Upper lobe of left lung (tissue), 6 donors: ENCODE measurements around the gene NAGA. TPM values are rescaled to one million over a fixed set of nuclear protein-coding genes. Genes with fewer than 3 reads are reported as not detected.

Experiments used
- ATAC-seq, 2 donors: fragments of 200-7000 bp; cut with Tn5 transposase; one replicate each; pipeline ENCODE4 v1.9.1; 2022; ENCODE audit warnings: mild to moderate bottlenecking in 2 of 2, moderate library complexity in 2 of 2; ENCODE audit not compliant: low FRiP score in 2 of 2
- DNase-seq, 2 donors: peaks; one replicate each; pipeline ENCODE4 v3.0.0-alpha.2; 2019 to 2020
- H3K27ac ChIP-seq, 4 donors: fragments of 200-600 bp; sonication (generic); one replicate each; pipeline ENCODE4 v1.5.1; 2016 to 2019
- H3K27me3 ChIP-seq, 4 donors: fragments of 200-600 bp; sonication (generic); one replicate each; pipeline ENCODE4 v1.5.1; 2017 to 2019
- H3K36me3 ChIP-seq, 4 donors: fragments of 200-600 bp; sonication (generic); one replicate each; pipeline ENCODE4 v1.5.1; 2016 to 2019
- H3K4me1 ChIP-seq, 4 donors: fragments of 200-600 bp; sonication (generic); one replicate each; pipeline ENCODE4 v1.5.1; 2018 to 2019
- H3K4me3 ChIP-seq, 4 donors: fragments of 200-600 bp; sonication (generic); one replicate each; pipeline ENCODE4 v1.5.1; 2017 to 2019; ENCODE audit warnings: mild to moderate bottlenecking in 2 of 4, moderate library complexity in 1 of 4
- H3K9me3 ChIP-seq, 4 donors: fragments of 200-600 bp; sonication (generic); one replicate each; pipeline ENCODE4 v1.5.1; 2018 to 2019
- EP300 ChIP-seq, 4 donors: sonication (generic); formaldehyde crosslinking; IDR thresholded peaks; one replicate each; pipeline ENCODE4 v1.5.1; 2017; ENCODE audit warnings: antibody characterized with exemption in 4 of 4, control low read depth in 2 of 4
- POLR2A ChIP-seq, 4 donors: fragments of 450-650 bp; IDR thresholded peaks; one replicate each; pipeline ENCODE4 v1.5.1; 2016 to 2017; ENCODE audit warnings: antibody characterized with exemption in 4 of 4, mild to moderate bottlenecking in 2 of 4
- POLR2AphosphoS5 ChIP-seq, 2 donors: sonication (generic); formaldehyde crosslinking; IDR thresholded peaks; one replicate each; pipeline ENCODE4 v1.5.1; 2017; ENCODE audit warnings: antibody characterized with exemption in 2 of 2
- WGBS, 2 donors: methylation state at CpG; one replicate each; pipeline ENCODE4 v1.1.5; 2017 to 2018; 5-methylcytosine and 5-hydroxymethylcytosine counted together
- small RNA-seq, 4 donors: library from RNA; depleted of rRNA; stranded (forward); fragments of <200 nt; gene quantifications; one replicate each; pipeline ENCODE3, GENCODE V24; 2016
- total RNA-seq, 6 donors: library from RNA; depleted of rRNA in 4 of 6; stranded (reverse); fragments of >200 nt in 4 of 6; gene quantifications; one replicate each; pipeline versions ENCODE4 v1.1.0 to v1.2.1, GENCODE V29; 2016 to 2021
- TF ChIP-seq, protein P1 (sequence below), 6 experiments: fragments of 450-650 bp in 4 of 6; fragments of 200-600 bp in 2 of 6; sonication (generic) in 2 of 6; IDR thresholded peaks; one replicate each; pipeline ENCODE4 v1.5.1; 2016 to 2019; ENCODE audit warnings: antibody characterized with exemption in 6 of 6
- donor health status: DM: no; HTN: no; CAD: no; lungs with moderate emphysema.
- donor health status: DM: no; HTN: yes; CAD: no; lungs with severe emphysema.

NAGA gene
- total RNA-seq, 6 donors from 2014 or later, result 25.5 to 42.3 (median 34.4) TPM

DNA sequence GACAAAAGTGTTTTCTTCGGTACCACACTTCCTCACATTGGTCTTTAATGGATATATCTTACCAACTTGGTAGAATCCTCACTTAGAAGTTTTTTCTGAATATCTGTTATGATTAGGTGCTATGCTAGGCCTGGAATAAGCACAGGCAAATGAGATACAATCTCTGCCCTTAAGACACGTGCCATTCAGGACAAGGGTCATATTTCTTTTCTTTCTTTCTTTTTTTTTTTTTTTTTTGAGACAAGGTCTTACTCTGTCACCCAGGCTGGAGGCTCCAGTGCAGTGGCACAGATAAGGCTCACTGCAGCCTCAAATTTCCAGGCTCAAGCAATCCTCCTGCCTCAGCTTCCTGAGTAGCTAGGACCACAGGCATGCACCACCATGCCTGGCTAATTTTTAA is 49.0 kb downstream of the NAGA start:
- TF ChIP-seq POLR2A (IDR thresholded peaks at IDR 0.05) (no peak), POLR2AphosphoS5 (IDR thresholded peaks at IDR 0.05) (no peak), EP300 (IDR thresholded peaks at IDR 0.05) (no peak)
- TF ChIP-seq, protein P1, sequence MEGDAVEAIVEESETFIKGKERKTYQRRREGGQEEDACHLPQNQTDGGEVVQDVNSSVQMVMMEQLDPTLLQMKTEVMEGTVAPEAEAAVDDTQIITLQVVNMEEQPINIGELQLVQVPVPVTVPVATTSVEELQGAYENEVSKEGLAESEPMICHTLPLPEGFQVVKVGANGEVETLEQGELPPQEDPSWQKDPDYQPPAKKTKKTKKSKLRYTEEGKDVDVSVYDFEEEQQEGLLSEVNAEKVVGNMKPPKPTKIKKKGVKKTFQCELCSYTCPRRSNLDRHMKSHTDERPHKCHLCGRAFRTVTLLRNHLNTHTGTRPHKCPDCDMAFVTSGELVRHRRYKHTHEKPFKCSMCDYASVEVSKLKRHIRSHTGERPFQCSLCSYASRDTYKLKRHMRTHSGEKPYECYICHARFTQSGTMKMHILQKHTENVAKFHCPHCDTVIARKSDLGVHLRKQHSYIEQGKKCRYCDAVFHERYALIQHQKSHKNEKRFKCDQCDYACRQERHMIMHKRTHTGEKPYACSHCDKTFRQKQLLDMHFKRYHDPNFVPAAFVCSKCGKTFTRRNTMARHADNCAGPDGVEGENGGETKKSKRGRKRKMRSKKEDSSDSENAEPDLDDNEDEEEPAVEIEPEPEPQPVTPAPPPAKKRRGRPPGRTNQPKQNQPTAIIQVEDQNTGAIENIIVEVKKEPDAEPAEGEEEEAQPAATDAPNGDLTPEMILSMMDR (IDR thresholded peaks at IDR 0.05), result no peak
- WGBS, 2 donors, result 88 to 91% methylated on average over 2 of the region's 2 CpGs
- H3K36me3 ChIP-seq, result no peaks in the 10 kb centered on the region
- no peak for DNase-seq
- no peak overlapping the region for H3K4me3 ChIP-seq
- H3K4me1 ChIP-seq, result peaks cover 0 to 5% (median 0%) of the 10 kb centered on the region in 4 donors
- no peak for ATAC-seq
- no peaks in the 10 kb centered on the region for H3K27me3 ChIP-seq
- no peak overlapping the region for H3K27ac ChIP-seq
- H3K9me3 ChIP-seq, result no peaks in the 10 kb centered on the region

DNA sequence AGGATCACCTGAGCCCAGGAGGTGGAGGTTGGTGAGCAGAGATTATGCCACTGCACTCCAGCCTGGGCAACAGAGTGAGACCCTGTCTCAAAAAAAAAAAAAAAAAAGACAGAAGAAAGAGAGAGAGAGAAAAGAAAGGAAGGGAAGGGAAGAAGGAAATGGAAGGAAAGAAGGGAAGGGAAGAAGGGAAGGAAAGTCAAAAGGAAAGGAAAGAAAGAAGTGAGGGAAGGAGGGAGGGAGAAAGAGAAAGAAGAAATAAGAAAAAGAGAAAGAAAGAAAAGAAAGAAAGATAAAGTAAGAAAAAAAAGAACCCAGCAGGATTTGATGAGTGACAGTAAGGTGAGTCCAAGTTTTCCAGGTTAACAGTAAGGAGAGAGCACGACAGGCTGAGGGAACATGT is 52.4 kb downstream of the NAGA start:
- H3K4me1 ChIP-seq, result peaks cover 0 to 5% (median 0%) of the 10 kb centered on the region in 4 donors
- no peaks in the 10 kb centered on the region for H3K27me3 ChIP-seq
- no peaks in the 10 kb centered on the region for H3K9me3 ChIP-seq
- H3K4me3 ChIP-seq, result no peak overlapping the region
- no peak for TF ChIP-seq EP300 (IDR thresholded peaks at IDR 0.05)
- DNase-seq (no peak), ATAC-seq (no peak)
- WGBS, 2 donors, result 41 to 59% methylated on average over 1 of the region's 1 CpG
- no peaks in the 10 kb centered on the region for H3K36me3 ChIP-seq
- no peak overlapping the region for H3K27ac ChIP-seq

DNA sequence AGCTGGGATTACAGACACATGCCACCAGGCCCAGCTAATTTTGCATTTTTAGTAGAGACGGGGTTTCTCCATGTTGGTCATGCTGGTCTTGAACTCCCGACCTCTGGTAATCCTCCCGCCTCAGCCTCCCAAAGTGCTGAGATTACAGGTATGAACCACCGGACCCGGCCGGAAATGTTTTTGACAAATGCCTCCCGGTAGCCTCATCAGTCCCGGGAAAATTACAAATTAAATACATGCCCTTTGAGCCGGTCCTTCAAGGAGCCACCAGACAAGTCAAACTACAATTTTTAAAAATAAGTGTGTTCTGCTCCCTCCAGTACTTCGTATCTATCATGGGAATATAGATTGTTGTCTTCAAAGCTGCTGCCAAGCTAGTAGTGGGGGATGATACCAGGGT is 54.5 kb downstream of the NAGA start:
- DNase-seq (no peak), ATAC-seq (no peak)
- no peaks in the 10 kb centered on the region for H3K4me1 ChIP-seq
- no peak overlapping the region for H3K27ac ChIP-seq
- H3K9me3 ChIP-seq, result peaks cover 0 to 3% (median 1%) of the 10 kb centered on the region in 4 donors
- H3K36me3 ChIP-seq, result no peaks in the 10 kb centered on the region
- WGBS, 2 donors, result 79 to 83% methylated on average over 10 of the region's 10 CpGs
- TF ChIP-seq POLR2A (IDR thresholded peaks at IDR 0.05) (no peak), POLR2AphosphoS5 (IDR thresholded peaks at IDR 0.05) (no peak), EP300 (IDR thresholded peaks at IDR 0.05) (no peak)
- TF ChIP-seq, protein P1 (IDR thresholded peaks at IDR 0.05), result no peak
- no peak overlapping the region for H3K4me3 ChIP-seq
- no peaks in the 10 kb centered on the region for H3K27me3 ChIP-seq

DNA sequence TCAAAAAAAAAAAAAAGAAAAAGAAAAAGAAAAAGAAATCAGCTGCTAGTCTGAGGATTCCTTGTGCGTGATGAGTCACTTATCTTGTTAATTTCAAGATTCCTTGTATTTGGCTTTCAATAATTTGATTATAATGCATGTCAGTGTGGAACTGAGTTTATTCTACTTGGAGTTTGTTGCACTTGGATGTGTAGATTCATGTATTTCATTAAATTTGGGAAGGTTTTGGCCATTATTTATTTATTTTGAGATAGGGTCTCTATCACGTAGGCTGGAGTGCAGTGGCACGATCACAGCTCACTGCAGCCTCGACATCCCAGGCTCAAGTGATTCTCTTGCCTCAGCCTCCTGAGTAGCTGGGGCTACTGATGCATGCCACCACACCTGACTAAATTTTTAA is 57.2 kb downstream of the NAGA start:
- Histone ChIP-seq H3K9me3 (peaks cover 4 to 20% (median 12%) of the 10 kb centered on the region in 4 donors), H3K4me1 (no peaks in the 10 kb centered on the region), H3K27me3 (no peaks in the 10 kb centered on the region), H3K27ac (no peak overlapping the region), H3K4me3 (no peak overlapping the region), H3K36me3 (no peaks in the 10 kb centered on the region)
- WGBS, 2 donors, result 69 to 85% methylated on average over 4 of the region's 4 CpGs
- DNase-seq (no peak), ATAC-seq (no peak)
- TF ChIP-seq, protein P1 (IDR thresholded peaks at IDR 0.05), result no peak
- TF ChIP-seq POLR2AphosphoS5 (IDR thresholded peaks at IDR 0.05) (no peak), POLR2A (IDR thresholded peaks at IDR 0.05) (no peak), EP300 (IDR thresholded peaks at IDR 0.05) (no peak)

DNA sequence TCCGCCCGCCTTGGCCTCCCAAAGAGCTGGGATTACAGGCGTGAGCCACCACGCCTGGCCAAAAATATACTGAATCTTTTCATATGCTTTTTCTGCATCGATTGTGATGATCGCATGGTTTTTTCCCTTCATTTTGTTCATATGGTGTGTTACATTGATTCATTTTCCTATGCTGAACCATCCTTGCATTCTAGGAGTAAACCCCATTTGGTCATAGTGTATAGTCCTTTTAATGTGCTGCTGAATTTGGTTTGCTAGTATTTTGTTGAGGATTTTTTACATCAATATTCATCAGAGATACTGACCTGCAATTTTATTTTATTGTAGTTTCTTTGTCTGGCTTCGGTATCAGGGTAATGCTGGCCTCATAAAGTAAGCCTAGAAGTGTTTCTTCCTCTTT is 59.8 kb downstream of the NAGA start:
- ATAC-seq (no peak), DNase-seq (no peak)
- Histone ChIP-seq H3K27ac (no peak overlapping the region), H3K36me3 (no peaks in the 10 kb centered on the region), H3K9me3 (peaks cover 4 to 20% (median 12%) of the 10 kb centered on the region in 4 donors), H3K4me3 (no peak overlapping the region), H3K27me3 (no peaks in the 10 kb centered on the region), H3K4me1 (no peaks in the 10 kb centered on the region)
- 91 to 99% methylated on average over 7 of the region's 7 CpGs for WGBS, 2 donors
- no peak for TF ChIP-seq POLR2AphosphoS5 (IDR thresholded peaks at IDR 0.05)
- TF ChIP-seq POLR2A (IDR thresholded peaks at IDR 0.05), result no peak
- TF ChIP-seq, protein P1 (IDR thresholded peaks at IDR 0.05), result no peak
- no peak for TF ChIP-seq EP300 (IDR thresholded peaks at IDR 0.05)

Small RNA genes lying within 50 kb of the gene (small RNA-seq; reads per million reads assigned to genes)
- 0 reads per million in 4 donors for gene SNORD13P1

Other genes with a start within 250 kb of the NAGA start
- gene SREBF2, start 237.7 kb downstream of the NAGA start, total RNA-seq, result 100 to 1,000 TPM; 124 to 175 (median 145) TPM
- under 1 TPM in 1 of 6 donors, not detected in 5; 0.17 TPM for gene SHISA8, start 155.7 kb downstream of the NAGA start, total RNA-seq
- 1 to 10 TPM in 1 of 6 donors, under 1 TPM in 5; 0.30 to 2.1 (median 0.78) TPM for gene TNFRSF13C, start 144.0 kb downstream of the NAGA start, total RNA-seq
- gene CENPM, start 123.7 kb downstream of the NAGA start, total RNA-seq, result 1 to 10 TPM in 5 of 6 donors, not detected in 1; 1.9 to 9.9 (median 7.3) TPM
- 1 to 10 TPM in 5 of 6 donors, under 1 TPM in 1; 0.79 to 1.6 (median 1.3) TPM for gene SEPTIN3, start 101.4 kb downstream of the NAGA start, total RNA-seq
- gene WBP2NL, start 72.0 kb downstream of the NAGA start, total RNA-seq, result 1 to 10 TPM in 4 of 6 donors, under 1 TPM in 2; 0.74 to 6.8 (median 2.0) TPM
- 10 to 100 TPM in 5 of 6 donors, 1 to 10 TPM in 1; 7.3 to 18.5 (median 13.6) TPM for gene PHETA2, start 3.4 kb upstream of the NAGA start, total RNA-seq
- gene SMDT1, start 8.9 kb upstream of the NAGA start, total RNA-seq, result 100 to 1,000 TPM in 1 of 6 donors, 10 to 100 TPM in 5; 11.2 to 135 (median 27.2) TPM
- 10 to 100 TPM in 5 of 6 donors, 1 to 10 TPM in 1; 7.3 to 51.4 (median 46.4) TPM for gene NDUFA6, start 20.0 kb upstream of the NAGA start, total RNA-seq
- gene CYP2D6, start 60.0 kb upstream of the NAGA start, total RNA-seq, result 1 to 10 TPM in 4 of 6 donors, under 1 TPM in 2; 0.46 to 4.2 (median 1.9) TPM
- gene TCF20, start 199.8 kb upstream of the NAGA start, total RNA-seq, result 10 to 100 TPM; 27.5 to 49.9 (median 45.1) TPM